Calu3 (cell line): Measurements from ENCODE around the gene COL5A1. TPM values are rescaled to one million over a fixed set of nuclear protein-coding genes. Genes with fewer than 3 reads are reported as not detected.

Experiments used
- BruUV-seq: library from RNA; stranded (reverse); fragments of 400-500 nt; replicated peaks from 2 replicates; lab custom pipeline; 2021; lab: Mats Ljungman, UMichigan
- CTCF ChIA-PET: fragments of 300-600 bp; sonication (Branson Sonifier 250); formaldehyde crosslinking; loops from one replicate; lab custom pipeline; 2022; ENCODE audit warnings: antibody characterized with exemption; lab: Charles Lee
- DNase-seq: peaks from one replicate; pipeline ENCODE4 v3.0.0; 2022
- H3K27ac Mint-ChIP-seq: one replicate; pipeline ENCODE4 v1.8.0; 2022; ENCODE audit warnings: mixed read lengths; ENCODE audit not compliant: unreplicated experiment
- H3K27me3 Mint-ChIP-seq: one replicate; pipeline ENCODE4 v1.8.0; 2022; ENCODE audit warnings: mixed read lengths; ENCODE audit not compliant: unreplicated experiment
- H3K36me3 Mint-ChIP-seq: one replicate; pipeline ENCODE4 v1.8.0; 2022; ENCODE audit warnings: mild to moderate bottlenecking, moderate library complexity, mixed read lengths; ENCODE audit not compliant: insufficient read depth, unreplicated experiment
- H3K4me1 Mint-ChIP-seq: one replicate; pipeline ENCODE4 v1.8.0; 2022; ENCODE audit warnings: mild to moderate bottlenecking, low read depth, mixed read lengths; ENCODE audit not compliant: unreplicated experiment
- H3K4me3 Mint-ChIP-seq: one replicate; pipeline ENCODE4 v1.8.0; 2022; ENCODE audit warnings: mild to moderate bottlenecking, low read depth, moderate library complexity, mixed read lengths; ENCODE audit not compliant: unreplicated experiment
- H3K9me3 Mint-ChIP-seq: one replicate; pipeline ENCODE4 v1.8.0; 2022; ENCODE audit warnings: low read depth, mixed read lengths; ENCODE audit not compliant: unreplicated experiment
- intact Hi-C: fragments of 100-400 bp; cut with micrococcal nuclease; formaldehyde crosslinking; loops from one replicate; pipeline ENCODE4 v1.10.0; 2022; ENCODE audit not compliant: unreplicated experiment
- total RNA-seq: library from RNA; stranded (reverse); gene quantifications from 2 replicates; pipeline ENCODE4 v1.2.3, GENCODE V29; 2022
- TF ChIP-seq, protein P1 (sequence below): fragments of 200-600 bp; IDR thresholded peaks from one replicate; pipeline ENCODE4 v1.8.0; 2022; ENCODE audit warnings: antibody characterized with exemption; ENCODE audit not compliant: unreplicated experiment

COL5A1 gene
- total RNA-seq, 1 experiment from 2014 or later = not detected

DNA sequence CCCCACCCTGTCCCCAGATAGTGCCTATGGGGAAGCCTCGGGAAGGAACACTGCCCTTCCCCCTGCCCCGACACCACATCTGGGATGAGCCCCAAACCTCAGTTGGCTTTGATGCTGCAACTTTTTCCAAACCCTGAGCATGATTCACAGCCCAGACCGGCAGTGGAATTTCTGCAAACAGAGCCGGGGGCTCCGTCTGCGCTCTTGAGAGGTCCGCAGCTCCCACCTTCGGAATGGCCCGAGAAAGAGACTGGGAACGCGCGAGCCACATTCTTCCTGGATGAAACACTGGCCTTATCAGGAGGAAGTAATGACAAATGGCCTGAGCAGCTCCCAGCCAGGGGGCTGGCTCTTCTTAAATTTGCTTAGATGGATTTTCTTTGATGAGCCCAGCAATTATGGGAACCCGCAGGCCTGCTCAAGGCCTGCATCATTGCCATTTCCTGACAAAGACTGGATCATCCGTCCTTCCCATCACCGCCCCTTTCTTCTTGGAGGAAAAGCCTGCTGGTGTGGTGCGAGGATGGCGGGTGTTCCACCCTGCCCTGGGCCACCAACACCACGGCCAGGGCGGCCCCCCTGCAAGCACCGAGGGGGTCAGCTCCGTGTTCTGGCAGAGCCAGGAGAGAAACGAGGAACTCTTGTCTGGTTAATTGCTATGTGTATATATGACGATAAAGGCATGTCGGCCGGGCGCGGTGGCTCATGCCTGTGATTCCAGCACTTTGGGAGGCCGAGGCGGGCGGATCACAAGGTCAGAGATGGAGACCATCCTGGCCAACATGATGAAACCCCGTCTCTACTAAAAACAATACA is 38.8 kb upstream of the COL5A1 start:
- TF ChIP-seq, protein P1, sequence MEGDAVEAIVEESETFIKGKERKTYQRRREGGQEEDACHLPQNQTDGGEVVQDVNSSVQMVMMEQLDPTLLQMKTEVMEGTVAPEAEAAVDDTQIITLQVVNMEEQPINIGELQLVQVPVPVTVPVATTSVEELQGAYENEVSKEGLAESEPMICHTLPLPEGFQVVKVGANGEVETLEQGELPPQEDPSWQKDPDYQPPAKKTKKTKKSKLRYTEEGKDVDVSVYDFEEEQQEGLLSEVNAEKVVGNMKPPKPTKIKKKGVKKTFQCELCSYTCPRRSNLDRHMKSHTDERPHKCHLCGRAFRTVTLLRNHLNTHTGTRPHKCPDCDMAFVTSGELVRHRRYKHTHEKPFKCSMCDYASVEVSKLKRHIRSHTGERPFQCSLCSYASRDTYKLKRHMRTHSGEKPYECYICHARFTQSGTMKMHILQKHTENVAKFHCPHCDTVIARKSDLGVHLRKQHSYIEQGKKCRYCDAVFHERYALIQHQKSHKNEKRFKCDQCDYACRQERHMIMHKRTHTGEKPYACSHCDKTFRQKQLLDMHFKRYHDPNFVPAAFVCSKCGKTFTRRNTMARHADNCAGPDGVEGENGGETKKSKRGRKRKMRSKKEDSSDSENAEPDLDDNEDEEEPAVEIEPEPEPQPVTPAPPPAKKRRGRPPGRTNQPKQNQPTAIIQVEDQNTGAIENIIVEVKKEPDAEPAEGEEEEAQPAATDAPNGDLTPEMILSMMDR = no peak
- Mint-ChIP-seq H3K27ac (no peak overlapping the region), H3K27me3 (no peaks in the 10 kb centered on the region), H3K4me3 (no peak overlapping the region), H3K36me3 (no peaks in the 10 kb centered on the region), H3K9me3 (peaks cover 3% of the 10 kb centered on the region), H3K4me1 (no peaks in the 10 kb centered on the region)
- intact Hi-C loops = no loop called here
- CTCF ChIA-PET = no interaction called here
- no TSS peak for BruUV-seq
- peak; percentile 16 for DNase-seq

DNA sequence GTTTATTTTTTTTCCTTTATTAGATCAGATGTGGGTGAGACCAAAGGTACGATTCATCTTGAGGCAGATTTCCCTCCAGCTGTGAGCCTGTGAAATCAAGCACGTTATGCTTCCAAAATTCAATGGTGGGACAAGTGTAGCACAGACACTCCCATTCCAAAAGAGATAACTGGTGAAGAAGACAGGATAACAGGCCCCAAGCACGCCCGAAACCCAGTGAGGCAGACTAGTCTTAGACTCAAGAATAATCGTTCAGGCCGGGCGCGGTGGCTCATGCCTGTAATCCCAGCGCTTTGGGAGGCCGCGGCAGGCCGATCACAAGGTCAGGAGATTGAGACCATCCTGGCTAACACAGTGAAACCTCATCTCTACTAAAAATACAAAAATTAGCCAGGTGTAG is 36.8 kb upstream of the COL5A1 start:
- no peaks in the 10 kb centered on the region for H3K27me3 Mint-ChIP-seq
- H3K36me3 Mint-ChIP-seq = no peaks in the 10 kb centered on the region
- no TSS peak for BruUV-seq
- no peak overlapping the region for H3K4me3 Mint-ChIP-seq
- H3K27ac Mint-ChIP-seq = no peak overlapping the region
- H3K9me3 Mint-ChIP-seq = peaks cover 3% of the 10 kb centered on the region
- no peak for DNase-seq
- CTCF ChIA-PET = no interaction called here
- H3K4me1 Mint-ChIP-seq = no peaks in the 10 kb centered on the region
- TF ChIP-seq, protein P1 = no peak
- intact Hi-C loops = no loop called here

DNA sequence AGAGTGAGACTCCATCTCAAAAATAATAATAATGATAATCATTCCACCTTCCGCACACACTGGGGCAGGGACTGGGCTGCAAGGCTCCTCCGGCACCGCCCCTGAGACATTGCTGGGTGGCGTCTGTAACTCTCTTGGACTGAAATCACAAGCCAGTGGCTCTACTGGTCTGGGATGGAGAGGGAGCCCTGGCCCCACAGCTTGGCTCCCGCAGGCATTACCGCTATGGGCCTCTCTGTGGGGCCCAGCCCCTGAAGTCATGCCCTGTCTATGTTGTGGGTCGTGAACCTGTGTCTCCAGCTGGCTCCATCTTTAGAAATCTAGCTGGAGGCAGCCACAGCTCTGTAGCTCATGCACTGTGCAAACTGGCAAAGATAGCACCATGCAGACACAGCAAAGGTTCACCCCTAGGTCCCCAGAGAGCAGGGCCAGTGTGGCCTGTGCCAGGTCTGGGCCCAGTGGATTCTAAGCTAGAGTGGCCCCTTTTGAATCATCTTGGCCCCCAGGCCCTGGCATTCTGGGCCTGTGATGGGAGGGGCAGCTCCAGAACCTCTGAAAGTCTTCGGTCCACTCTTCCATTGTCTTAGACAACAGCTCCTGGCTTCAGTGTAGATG is 36.1 kb upstream of the COL5A1 start:
- no peaks in the 10 kb centered on the region for H3K36me3 Mint-ChIP-seq
- no TSS peak for BruUV-seq
- intact Hi-C loops = no loop called here
- TF ChIP-seq, protein P1 = no peak
- H3K9me3 Mint-ChIP-seq = peaks cover 3% of the 10 kb centered on the region
- H3K27me3 Mint-ChIP-seq = no peaks in the 10 kb centered on the region
- no peak overlapping the region for H3K4me3 Mint-ChIP-seq
- H3K4me1 Mint-ChIP-seq = no peaks in the 10 kb centered on the region
- no peak overlapping the region for H3K27ac Mint-ChIP-seq
- DNase-seq = no peak
- CTCF ChIA-PET = no interaction called here

DNA sequence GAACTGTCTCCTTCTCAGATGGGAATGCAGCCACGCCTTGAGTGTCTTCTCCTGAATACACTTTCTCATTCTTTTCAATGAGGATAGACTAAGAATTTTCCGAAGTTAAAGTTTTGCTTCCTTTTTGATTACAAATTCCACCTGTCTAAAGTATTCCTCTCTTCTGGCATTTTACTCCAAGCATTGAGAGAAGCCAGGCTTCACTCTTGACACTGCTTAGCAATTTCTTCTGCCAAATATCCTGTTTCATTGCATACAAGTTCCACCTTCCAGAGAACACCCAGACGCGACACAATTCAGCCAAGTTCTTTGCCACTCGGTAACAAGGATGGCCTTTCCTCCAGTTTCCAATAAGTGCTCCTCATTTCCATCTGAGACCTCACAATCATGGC is 35.6 kb upstream of the COL5A1 start:
- Mint-ChIP-seq H3K27me3 (no peaks in the 10 kb centered on the region), H3K27ac (no peak overlapping the region), H3K4me3 (no peak overlapping the region), H3K4me1 (no peaks in the 10 kb centered on the region), H3K36me3 (no peaks in the 10 kb centered on the region), H3K9me3 (peaks cover 3% of the 10 kb centered on the region)
- BruUV-seq = no TSS peak
- CTCF ChIA-PET = no interaction called here
- TF ChIP-seq, protein P1 = no peak
- no peak for DNase-seq
- intact Hi-C loops = no loop called here
